GM23338 (cell line): ENCODE results near the gene ZSWIM5. TPM values are rescaled to one million over a fixed set of nuclear protein-coding genes. Genes with fewer than 3 reads are reported as not detected.
A peak's percentile ranks its signal among the peaks of the same experiment; 100 is the strongest.

Experiments used
- ATAC-seq: fragments of 200-7000 bp; cut with Tn5 transposase; 3 replicates; pipeline ENCODE4 v1.9.1; 2020
- DNase-seq: peaks from one replicate; pipeline ENCODE4 v3.0.0-alpha.2; 2015; ENCODE audit warnings: low spot score
- H2AFZ ChIP-seq: fragments of 200-600 bp; sonication (generic); 2 replicates; pipeline ENCODE4 v1.8.0; 2016; ENCODE audit warnings: antibody characterized with exemption, mild to moderate bottlenecking, moderate library complexity
- H3F3A ChIP-seq: fragments of 200-600 bp; sonication (generic); replicated peaks from 2 replicates; pipeline ENCODE4 v1.8.0; 2017; ENCODE audit warnings: antibody characterized with exemption, mixed run types, low read depth
- H3K27ac ChIP-seq: fragments of 200-600 bp; sonication (generic); 2 replicates; pipeline ENCODE4 v1.6.1; 2016; ENCODE audit warnings: low read depth
- H3K27me3 ChIP-seq: fragments of 200-600 bp; sonication (generic); 2 replicates; pipeline ENCODE4 v1.8.0; 2016; ENCODE audit warnings: mild to moderate bottlenecking, mixed run types, moderate library complexity; ENCODE audit not compliant: insufficient read depth
- H3K36me3 ChIP-seq: fragments of 200-600 bp; sonication (generic); 2 replicates; pipeline ENCODE4 v1.8.0; 2016; ENCODE audit warnings: mild to moderate bottlenecking; ENCODE audit not compliant: insufficient read depth
- H3K4me1 ChIP-seq: fragments of 200-600 bp; sonication (generic); 2 replicates; pipeline ENCODE4 v1.8.0; 2016; ENCODE audit warnings: mild to moderate bottlenecking, moderate library complexity; ENCODE audit not compliant: insufficient read depth
- H3K4me2 ChIP-seq: fragments of 200-600 bp; sonication (generic); 2 replicates; pipeline ENCODE4 v1.7.1; 2017; ENCODE audit warnings: mixed run types
- H3K4me3 ChIP-seq: fragments of 200-600 bp; sonication (generic); 2 replicates; pipeline ENCODE4 v1.6.1; 2016; ENCODE audit warnings: mixed run types
- H3K79me2 ChIP-seq: fragments of 200-600 bp; sonication (generic); replicated peaks from 2 replicates; pipeline ENCODE4 v1.8.0; 2017; ENCODE audit warnings: mild to moderate bottlenecking; ENCODE audit not compliant: insufficient read depth
- H3K9me2 ChIP-seq: fragments of 200-600 bp; sonication (generic); 2 replicates; pipeline ENCODE4 v1.8.0; 2017; ENCODE audit not compliant: insufficient read depth
- H4K20me1 ChIP-seq: fragments of 200-600 bp; sonication (generic); replicated peaks from 2 replicates; pipeline ENCODE4 v1.8.0; 2017; ENCODE audit warnings: mild to moderate bottlenecking; ENCODE audit not compliant: insufficient read depth
- H3K27ac Mint-ChIP-seq: 2 replicates; pipeline ENCODE4 v1.8.0; 2020; ENCODE audit warnings: inconsistent platforms, mild to moderate bottlenecking, moderate library complexity, mixed read lengths
- H3K27me3 Mint-ChIP-seq: 3 replicates; pipeline ENCODE4 v1.8.0; 2022; ENCODE audit warnings: low read depth, mild to moderate bottlenecking, moderate library complexity, mixed read lengths, inconsistent platforms; ENCODE audit not compliant: insufficient read depth, poor library complexity
- H3K36me3 Mint-ChIP-seq: 3 replicates; pipeline ENCODE4 v1.8.0; 2021; ENCODE audit warnings: low read depth, mild to moderate bottlenecking, inconsistent platforms, moderate library complexity, mixed read lengths
- H3K4me1 Mint-ChIP-seq: 3 replicates; pipeline ENCODE4 v1.8.0; 2020; ENCODE audit warnings: mild to moderate bottlenecking, inconsistent platforms, mixed read lengths
- H3K4me3 Mint-ChIP-seq: 3 replicates; pipeline ENCODE4 v1.8.0; 2021; ENCODE audit warnings: moderate library complexity, mild to moderate bottlenecking, inconsistent platforms, mixed read lengths
- H3K9me3 Mint-ChIP-seq: 3 replicates; pipeline ENCODE4 v1.8.0; 2020; ENCODE audit warnings: moderate library complexity, mild to moderate bottlenecking, inconsistent platforms, mixed read lengths
- EZH2 ChIP-seq: fragments of 200-600 bp; sonication (generic); IDR thresholded peaks from one replicate; pipeline ENCODE4 v1.8.0; 2017; ENCODE audit warnings: antibody characterized with exemption, mild to moderate bottlenecking, low read depth; ENCODE audit not compliant: unreplicated experiment
- NANOG ChIP-seq: IDR thresholded peaks from 2 replicates; pipeline ENCODE4 v1.6.1; 2016; ENCODE audit warnings: antibody characterized with exemption, borderline replicate concordance
- POLR2AphosphoS5 ChIP-seq: IDR thresholded peaks from 2 replicates; pipeline ENCODE4 v1.6.1; 2016; ENCODE audit warnings: antibody characterized with exemption, low read depth
- STAT1 ChIP-seq: IDR thresholded peaks from one replicate; pipeline ENCODE4 v1.6.1; 2016; ENCODE audit warnings: antibody characterized with exemption; ENCODE audit not compliant: unreplicated experiment
- ZNF114 ChIP-seq: fragments of 250-450 bp; sonication (Bioruptor Pico); IDR thresholded peaks from 2 replicates; pipeline ENCODE4 v1.5.0; 2020; ENCODE audit warnings: mild to moderate bottlenecking, moderate library complexity
- ZNF331 ChIP-seq: fragments of 250-450 bp; sonication (Bioruptor Pico); IDR thresholded peaks from 2 replicates; pipeline ENCODE4 v1.5.0; 2020; ENCODE audit warnings: low read depth, mild to moderate bottlenecking, moderate library complexity
- polyA plus RNA-seq: library from polyadenylated mRNA; unstranded; fragments of >200 nt; fragmentation: Nextera tagmentation; extraction: Ambion mirVana; gene quantifications from 2 replicates; pipeline ENCODE4 v1.2.1, GENCODE V29; 2016
- total RNA-seq: library from RNA; depleted of rRNA; stranded (reverse); fragments of >200 nt; shearing (Covaris generic); gene quantifications from 2 replicates; pipeline ENCODE4 v1.2.3, GENCODE V29; 2014
- TF ChIP-seq, protein P1 (sequence below): IDR thresholded peaks from 2 replicates; pipeline ENCODE4 v1.6.1; 2016; ENCODE audit warnings: antibody characterized with exemption
- TF ChIP-seq, protein P2 (sequence below), 2 experiments: fragments of 200-600 bp in 1 of 2; sonication (generic) in 1 of 2; conservative IDR thresholded peaks; 2 replicates each; pipeline versions ENCODE4 v1.5.1 to v1.6.1; 2016 to 2017; ENCODE audit warnings: antibody characterized with exemption in 2 of 2, low read depth in 2 of 2, mild to moderate bottlenecking in 2 of 2, moderate library complexity in 1 of 2
- TF ChIP-seq, protein P3 (sequence below): fragments of 250-450 bp; sonication (Bioruptor Pico); IDR thresholded peaks from 2 replicates; pipeline ENCODE4 v1.5.0; 2020; ENCODE audit warnings: mild to moderate bottlenecking, moderate library complexity

Gene ZSWIM5
- total and polyA plus RNA-seq, 2 experiments from 2014 or later = 0.65 to 3.6 TPM

DNA sequence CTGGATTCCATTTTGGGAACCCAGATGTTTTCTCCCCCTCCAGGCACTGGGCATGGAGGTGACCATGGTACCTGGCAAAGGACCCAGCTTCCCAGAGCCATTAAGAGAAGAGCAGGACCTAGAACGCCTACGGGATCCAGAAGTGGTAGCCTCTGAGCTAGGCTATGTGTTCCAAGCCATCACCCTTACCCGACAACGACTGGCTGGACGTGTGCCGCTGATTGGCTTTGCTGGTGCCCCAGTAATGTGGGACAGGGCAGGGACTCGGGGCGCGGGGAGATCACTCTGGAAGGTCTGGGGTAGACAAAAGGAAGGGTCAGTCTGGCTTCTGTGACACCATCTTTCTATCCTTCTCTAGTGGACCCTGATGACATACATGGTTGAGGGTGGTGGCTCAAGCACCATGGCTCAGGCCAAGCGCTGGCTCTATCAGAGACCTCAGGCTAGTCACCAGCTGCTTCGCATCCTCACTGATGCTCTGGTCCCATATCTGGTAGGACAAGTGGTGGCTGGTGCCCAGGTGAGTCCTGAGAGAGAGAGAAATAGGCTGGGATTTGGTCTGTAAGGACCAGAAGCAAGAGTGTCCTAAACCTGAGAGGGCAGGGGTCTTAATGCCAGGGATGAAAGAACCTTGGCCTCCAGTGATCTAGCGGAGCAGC, 192.7 kb downstream of the ZSWIM5 start (continued):
- TF ChIP-seq, protein P1, sequence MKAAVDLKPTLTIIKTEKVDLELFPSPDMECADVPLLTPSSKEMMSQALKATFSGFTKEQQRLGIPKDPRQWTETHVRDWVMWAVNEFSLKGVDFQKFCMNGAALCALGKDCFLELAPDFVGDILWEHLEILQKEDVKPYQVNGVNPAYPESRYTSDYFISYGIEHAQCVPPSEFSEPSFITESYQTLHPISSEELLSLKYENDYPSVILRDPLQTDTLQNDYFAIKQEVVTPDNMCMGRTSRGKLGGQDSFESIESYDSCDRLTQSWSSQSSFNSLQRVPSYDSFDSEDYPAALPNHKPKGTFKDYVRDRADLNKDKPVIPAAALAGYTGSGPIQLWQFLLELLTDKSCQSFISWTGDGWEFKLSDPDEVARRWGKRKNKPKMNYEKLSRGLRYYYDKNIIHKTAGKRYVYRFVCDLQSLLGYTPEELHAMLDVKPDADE = no peak
- TF ChIP-seq ZNF114 (CRISPR knock-in tag) (no peak), ZNF331 (CRISPR knock-in tag) (no peak), POLR2AphosphoS5 (no peak)

DNA sequence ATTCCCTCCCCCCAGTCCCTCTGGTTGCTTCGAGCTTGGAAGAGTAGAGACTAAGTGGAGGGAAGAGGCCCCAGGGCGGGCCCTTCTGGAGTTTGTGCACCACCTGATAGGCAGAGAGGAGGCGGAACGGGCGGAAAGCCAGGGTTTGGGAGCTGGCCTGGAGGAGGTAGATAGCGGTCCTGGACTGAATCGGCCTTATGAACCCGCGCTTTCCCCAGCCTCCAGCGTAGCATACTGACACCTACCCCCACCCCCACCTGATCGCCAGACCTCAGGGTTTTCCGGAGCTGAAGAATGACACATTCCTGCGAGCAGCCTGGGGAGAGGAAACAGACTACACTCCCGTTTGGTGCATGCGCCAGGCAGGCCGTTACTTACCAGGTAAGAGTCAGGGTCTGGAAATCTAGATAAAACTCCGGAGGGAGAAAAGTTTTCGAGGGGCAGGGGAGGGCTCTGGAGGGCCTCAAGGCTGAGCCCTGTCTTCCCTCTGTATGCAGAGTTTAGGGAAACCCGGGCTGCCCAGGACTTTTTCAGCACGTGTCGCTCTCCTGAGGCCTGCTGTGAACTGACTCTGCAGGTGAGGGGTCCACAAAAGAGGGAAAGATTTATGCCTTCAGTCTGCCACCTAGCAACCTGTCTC, 193.6 kb downstream of the ZSWIM5 start:
- Histone ChIP-seq H3F3A (no peaks in the 10 kb centered on the region), H3K4me3 (peak overlapping the region; percentile 68), H3K27ac (peak overlapping the region; percentile 71; the same call in 1 of the 2 replicates), H2AFZ (peak overlapping the region; percentile 52; the same call in 1 of the 2 replicates), H3K4me2 (peak overlapping the region; percentile 82), H3K9me2 (no peaks in the 10 kb centered on the region), H4K20me1 (no peaks in the 10 kb centered on the region), H3K27me3 (no peaks in the 10 kb centered on the region), H3K4me1 (peaks cover 12% of the 10 kb centered on the region), H3K79me2 (peaks cover 12% of the 10 kb centered on the region), H3K36me3 (no peaks in the 10 kb centered on the region)
- peak overlapping the region; percentile 75 for H3K27ac Mint-ChIP-seq
- TF ChIP-seq STAT1 (no peak), ZNF331 (CRISPR knock-in tag) (no peak), ZNF114 (CRISPR knock-in tag) (no peak), NANOG (no peak), EZH2 (no peak)
- TF ChIP-seq, protein P2, sequence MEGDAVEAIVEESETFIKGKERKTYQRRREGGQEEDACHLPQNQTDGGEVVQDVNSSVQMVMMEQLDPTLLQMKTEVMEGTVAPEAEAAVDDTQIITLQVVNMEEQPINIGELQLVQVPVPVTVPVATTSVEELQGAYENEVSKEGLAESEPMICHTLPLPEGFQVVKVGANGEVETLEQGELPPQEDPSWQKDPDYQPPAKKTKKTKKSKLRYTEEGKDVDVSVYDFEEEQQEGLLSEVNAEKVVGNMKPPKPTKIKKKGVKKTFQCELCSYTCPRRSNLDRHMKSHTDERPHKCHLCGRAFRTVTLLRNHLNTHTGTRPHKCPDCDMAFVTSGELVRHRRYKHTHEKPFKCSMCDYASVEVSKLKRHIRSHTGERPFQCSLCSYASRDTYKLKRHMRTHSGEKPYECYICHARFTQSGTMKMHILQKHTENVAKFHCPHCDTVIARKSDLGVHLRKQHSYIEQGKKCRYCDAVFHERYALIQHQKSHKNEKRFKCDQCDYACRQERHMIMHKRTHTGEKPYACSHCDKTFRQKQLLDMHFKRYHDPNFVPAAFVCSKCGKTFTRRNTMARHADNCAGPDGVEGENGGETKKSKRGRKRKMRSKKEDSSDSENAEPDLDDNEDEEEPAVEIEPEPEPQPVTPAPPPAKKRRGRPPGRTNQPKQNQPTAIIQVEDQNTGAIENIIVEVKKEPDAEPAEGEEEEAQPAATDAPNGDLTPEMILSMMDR (conservative IDR thresholded peaks at IDR 0.05; ENCODE audit: low read depth in 2 of 2) = no peak
- TF ChIP-seq, protein P3, sequence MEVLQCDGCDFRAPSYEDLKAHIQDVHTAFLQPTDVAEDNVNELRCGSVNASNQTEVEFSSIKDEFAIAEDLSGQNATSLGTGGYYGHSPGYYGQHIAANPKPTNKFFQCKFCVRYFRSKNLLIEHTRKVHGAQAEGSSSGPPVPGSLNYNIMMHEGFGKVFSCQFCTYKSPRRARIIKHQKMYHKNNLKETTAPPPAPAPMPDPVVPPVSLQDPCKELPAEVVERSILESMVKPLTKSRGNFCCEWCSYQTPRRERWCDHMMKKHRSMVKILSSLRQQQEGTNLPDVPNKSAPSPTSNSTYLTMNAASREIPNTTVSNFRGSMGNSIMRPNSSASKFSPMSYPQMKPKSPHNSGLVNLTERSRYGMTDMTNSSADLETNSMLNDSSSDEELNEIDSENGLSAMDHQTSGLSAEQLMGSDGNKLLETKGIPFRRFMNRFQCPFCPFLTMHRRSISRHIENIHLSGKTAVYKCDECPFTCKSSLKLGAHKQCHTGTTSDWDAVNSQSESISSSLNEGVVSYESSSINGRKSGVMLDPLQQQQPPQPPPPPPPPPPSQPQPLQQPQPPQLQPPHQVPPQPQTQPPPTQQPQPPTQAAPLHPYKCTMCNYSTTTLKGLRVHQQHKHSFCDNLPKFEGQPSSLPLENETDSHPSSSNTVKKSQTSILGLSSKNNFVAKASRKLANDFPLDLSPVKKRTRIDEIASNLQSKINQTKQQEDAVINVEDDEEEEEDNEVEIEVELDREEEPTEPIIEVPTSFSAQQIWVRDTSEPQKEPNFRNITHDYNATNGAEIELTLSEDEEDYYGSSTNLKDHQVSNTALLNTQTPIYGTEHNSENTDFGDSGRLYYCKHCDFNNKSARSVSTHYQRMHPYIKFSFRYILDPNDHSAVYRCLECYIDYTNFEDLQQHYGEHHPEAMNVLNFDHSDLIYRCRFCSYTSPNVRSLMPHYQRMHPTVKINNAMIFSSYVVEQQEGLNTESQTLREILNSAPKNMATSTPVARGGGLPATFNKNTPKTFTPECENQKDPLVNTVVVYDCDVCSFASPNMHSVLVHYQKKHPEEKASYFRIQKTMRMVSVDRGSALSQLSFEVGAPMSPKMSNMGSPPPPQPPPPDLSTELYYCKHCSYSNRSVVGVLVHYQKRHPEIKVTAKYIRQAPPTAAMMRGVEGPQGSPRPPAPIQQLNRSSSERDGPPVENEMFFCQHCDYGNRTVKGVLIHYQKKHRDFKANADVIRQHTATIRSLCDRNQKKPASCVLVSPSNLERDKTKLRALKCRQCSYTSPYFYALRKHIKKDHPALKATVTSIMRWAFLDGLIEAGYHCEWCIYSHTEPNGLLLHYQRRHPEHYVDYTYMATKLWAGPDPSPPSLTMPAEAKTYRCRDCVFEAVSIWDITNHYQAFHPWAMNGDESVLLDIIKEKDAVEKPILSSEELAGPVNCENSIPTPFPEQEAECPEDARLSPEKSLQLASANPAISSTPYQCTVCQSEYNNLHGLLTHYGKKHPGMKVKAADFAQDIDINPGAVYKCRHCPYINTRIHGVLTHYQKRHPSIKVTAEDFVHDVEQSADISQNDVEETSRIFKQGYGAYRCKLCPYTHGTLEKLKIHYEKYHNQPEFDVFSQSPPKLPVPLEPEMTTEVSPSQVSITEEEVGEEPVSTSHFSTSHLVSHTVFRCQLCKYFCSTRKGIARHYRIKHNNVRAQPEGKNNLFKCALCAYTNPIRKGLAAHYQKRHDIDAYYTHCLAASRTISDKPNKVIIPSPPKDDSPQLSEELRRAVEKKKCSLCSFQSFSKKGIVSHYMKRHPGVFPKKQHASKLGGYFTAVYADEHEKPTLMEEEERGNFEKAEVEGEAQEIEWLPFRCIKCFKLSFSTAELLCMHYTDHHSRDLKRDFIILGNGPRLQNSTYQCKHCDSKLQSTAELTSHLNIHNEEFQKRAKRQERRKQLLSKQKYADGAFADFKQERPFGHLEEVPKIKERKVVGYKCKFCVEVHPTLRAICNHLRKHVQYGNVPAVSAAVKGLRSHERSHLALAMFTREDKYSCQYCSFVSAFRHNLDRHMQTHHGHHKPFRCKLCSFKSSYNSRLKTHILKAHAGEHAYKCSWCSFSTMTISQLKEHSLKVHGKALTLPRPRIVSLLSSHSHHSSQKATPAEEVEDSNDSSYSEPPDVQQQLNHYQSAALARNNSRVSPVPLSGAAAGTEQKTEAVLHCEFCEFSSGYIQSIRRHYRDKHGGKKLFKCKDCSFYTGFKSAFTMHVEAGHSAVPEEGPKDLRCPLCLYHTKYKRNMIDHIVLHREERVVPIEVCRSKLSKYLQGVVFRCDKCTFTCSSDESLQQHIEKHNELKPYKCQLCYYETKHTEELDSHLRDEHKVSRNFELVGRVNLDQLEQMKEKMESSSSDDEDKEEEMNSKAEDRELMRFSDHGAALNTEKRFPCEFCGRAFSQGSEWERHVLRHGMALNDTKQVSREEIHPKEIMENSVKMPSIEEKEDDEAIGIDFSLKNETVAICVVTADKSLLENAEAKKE (CRISPR knock-in tag) = no peak
- TF ChIP-seq, protein P1 = no peak
- H3K4me1 Mint-ChIP-seq = peaks cover 27% of the 10 kb centered on the region
- H3K9me3 Mint-ChIP-seq = no peaks in the 10 kb centered on the region
- H3K27me3 Mint-ChIP-seq = peaks cover 15% of the 10 kb centered on the region
- H3K36me3 Mint-ChIP-seq = peaks cover 22% of the 10 kb centered on the region
- ATAC-seq (peak; percentile 10), DNase-seq (peak; percentile 71)
- H3K4me3 Mint-ChIP-seq = peak overlapping the region; percentile 75
